Measurements from ENCODE around the gene GSTM4. TPM values are rescaled to one million over a fixed set of nuclear protein-coding genes. Genes with fewer than 3 reads are reported as not detected.
A peak's percentile ranks its signal among the peaks of the same experiment; 100 is the strongest.

Gene GSTM4
- total RNA-seq, 2 donors from 2014 or later = 24.1 to 37.2 TPM

GRCh38 chr1:109643385-109644230 is 12.3 kb upstream of the GSTM4 start:
- ATAC-seq (peak; percentile 96), DNase-seq (peak; percentile 81 to 89 (median 87))
- Histone ChIP-seq H3K27ac (no peak overlapping the region), H3K4me3 (no peak overlapping the region), H3K27me3 (no peaks in the 10 kb centered on the region), H3K4me1 (peaks cover 7% of the 10 kb centered on the region), H3K36me3 (replicated peaks in 1 of 2; ENCODE audit: insufficient read depth in 1 of 2, low read depth in 2 of 2) (no peaks in the 10 kb centered on the region), H3K9me3 (no peaks in the 10 kb centered on the region)
- intact Hi-C loops (cut with DNase I) = loop anchor here (5.0 kb wide), 1 partner anchor 129 kb away; no protein-coding TSS in a partner anchor
- TF ChIP-seq, protein P1, sequence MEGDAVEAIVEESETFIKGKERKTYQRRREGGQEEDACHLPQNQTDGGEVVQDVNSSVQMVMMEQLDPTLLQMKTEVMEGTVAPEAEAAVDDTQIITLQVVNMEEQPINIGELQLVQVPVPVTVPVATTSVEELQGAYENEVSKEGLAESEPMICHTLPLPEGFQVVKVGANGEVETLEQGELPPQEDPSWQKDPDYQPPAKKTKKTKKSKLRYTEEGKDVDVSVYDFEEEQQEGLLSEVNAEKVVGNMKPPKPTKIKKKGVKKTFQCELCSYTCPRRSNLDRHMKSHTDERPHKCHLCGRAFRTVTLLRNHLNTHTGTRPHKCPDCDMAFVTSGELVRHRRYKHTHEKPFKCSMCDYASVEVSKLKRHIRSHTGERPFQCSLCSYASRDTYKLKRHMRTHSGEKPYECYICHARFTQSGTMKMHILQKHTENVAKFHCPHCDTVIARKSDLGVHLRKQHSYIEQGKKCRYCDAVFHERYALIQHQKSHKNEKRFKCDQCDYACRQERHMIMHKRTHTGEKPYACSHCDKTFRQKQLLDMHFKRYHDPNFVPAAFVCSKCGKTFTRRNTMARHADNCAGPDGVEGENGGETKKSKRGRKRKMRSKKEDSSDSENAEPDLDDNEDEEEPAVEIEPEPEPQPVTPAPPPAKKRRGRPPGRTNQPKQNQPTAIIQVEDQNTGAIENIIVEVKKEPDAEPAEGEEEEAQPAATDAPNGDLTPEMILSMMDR (IDR thresholded peaks at IDR 0.05) = peak; percentile 84 to 91 (median 88)
- TF ChIP-seq POLR2A (IDR thresholded peaks at IDR 0.05) = no peak
- 28 to 54% methylated on average over 14 to 32 of the region's 32 CpGs for WGBS, 2 donors

- TF ChIP-seq, protein P1 (IDR thresholded peaks at IDR 0.05) = no peak
- TF ChIP-seq POLR2A (IDR thresholded peaks at IDR 0.05) = no peak
- no peak overlapping the region for H3K27ac ChIP-seq
- no peaks in the 10 kb centered on the region for H3K36me3 ChIP-seq (replicated peaks in 1 of 2; ENCODE audit: insufficient read depth in 1 of 2, low read depth in 2 of 2)
- no peak for DNase-seq
- no CpG with 5 or more reads among the region's 10 CpGs for WGBS, 2 donors
- no peak for ATAC-seq
- intact Hi-C loops (cut with DNase I) = loop anchor here (5.0 kb wide), 1 partner anchor 128 kb away; no protein-coding TSS in a partner anchor
- H3K4me3 ChIP-seq = no peak overlapping the region
- no peaks in the 10 kb centered on the region for H3K9me3 ChIP-seq
- H3K27me3 ChIP-seq = no peaks in the 10 kb centered on the region
- H3K4me1 ChIP-seq = peaks cover 7% of the 10 kb centered on the region
Measured at GRCh38 chr1:109644670-109645069, 11.2 kb upstream of the GSTM4 start.

GRCh38 chr1:109649491-109649914 is 6.4 kb upstream of the GSTM4 start:
- no peaks in the 10 kb centered on the region for H3K27me3 ChIP-seq
- peaks cover 4% of the 10 kb centered on the region for H3K4me1 ChIP-seq
- ATAC-seq (no peak), DNase-seq (no peak)
- no peak overlapping the region for H3K27ac ChIP-seq
- intact Hi-C loops (cut with DNase I) = no loop called here
- H3K36me3 ChIP-seq (replicated peaks in 1 of 2; ENCODE audit: insufficient read depth in 1 of 2, low read depth in 2 of 2) = no peaks in the 10 kb centered on the region
- no peak overlapping the region for H3K4me3 ChIP-seq
- H3K9me3 ChIP-seq = no peaks in the 10 kb centered on the region
- 49 to 62% methylated on average over 4 of the region's 4 CpGs for WGBS, 2 donors
- TF ChIP-seq, protein P1 (IDR thresholded peaks at IDR 0.05) = peak in 4 of 7 experiments; percentile 7 to 31 (median 12)
- no peak for TF ChIP-seq POLR2A (IDR thresholded peaks at IDR 0.05)

GRCh38 chr1:109650609-109651008 is 5.3 kb upstream of the GSTM4 start:
- H3K27me3 ChIP-seq = no peaks in the 10 kb centered on the region
- intact Hi-C loops (cut with DNase I) = no loop called here
- no peaks in the 10 kb centered on the region for H3K36me3 ChIP-seq (replicated peaks in 1 of 2; ENCODE audit: insufficient read depth in 1 of 2, low read depth in 2 of 2)
- no peak overlapping the region for H3K27ac ChIP-seq
- no peak for DNase-seq
- peaks cover 12% of the 10 kb centered on the region for H3K4me1 ChIP-seq
- no peak for ATAC-seq
- no peak overlapping the region for H3K4me3 ChIP-seq
- WGBS, 2 donors = 64 to 78% methylated on average over 3 of the region's 3 CpGs
- TF ChIP-seq, protein P1 (IDR thresholded peaks at IDR 0.05) = no peak
- no peak for TF ChIP-seq POLR2A (IDR thresholded peaks at IDR 0.05)
- no peaks in the 10 kb centered on the region for H3K9me3 ChIP-seq

All from body of pancreas (tissue), 4 donors.